G401.6 (cell line): ENCODE results near the gene GPR149.

Experiments used
- FAIRE-seq: peaks from 2 replicates; lab custom pipeline; 2012; peaks lifted over from hg19 to GRCh38; lab: Jason Lieb, UNC

The GPR149 gene

DNA sequence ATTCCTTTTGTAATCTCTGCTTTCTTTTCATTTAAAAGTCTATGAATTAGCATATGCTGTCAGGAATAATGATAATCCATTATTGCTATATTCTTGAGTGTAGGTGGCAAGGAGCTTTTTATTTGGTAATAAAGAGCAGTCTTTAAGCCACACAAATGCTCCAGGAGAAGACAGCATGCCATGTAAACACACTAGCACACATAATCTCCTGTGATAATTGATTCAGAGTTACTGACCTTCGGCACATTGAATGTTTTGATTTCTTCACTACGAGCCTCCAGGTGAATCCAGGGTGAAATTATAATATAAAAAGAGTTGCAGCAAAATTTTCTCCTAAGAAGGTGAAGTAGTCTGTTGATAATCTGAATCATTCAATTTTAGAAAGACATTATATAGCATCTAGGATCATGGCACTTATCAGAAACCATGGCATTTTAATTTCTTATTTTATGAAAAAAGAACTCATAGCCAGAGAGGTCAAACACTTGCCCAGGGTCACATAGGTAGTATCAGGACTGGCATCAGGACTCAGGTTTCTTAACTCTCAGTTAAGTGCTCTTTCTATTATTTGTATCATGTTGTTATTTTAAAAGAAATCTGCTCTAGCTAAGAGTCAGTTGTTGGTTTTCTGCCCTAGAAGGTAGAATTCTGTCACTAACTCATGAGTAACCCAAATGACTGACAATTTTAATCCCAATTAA, 84.4 kb downstream of the GPR149 start:
- no peak for FAIRE-seq

DNA sequence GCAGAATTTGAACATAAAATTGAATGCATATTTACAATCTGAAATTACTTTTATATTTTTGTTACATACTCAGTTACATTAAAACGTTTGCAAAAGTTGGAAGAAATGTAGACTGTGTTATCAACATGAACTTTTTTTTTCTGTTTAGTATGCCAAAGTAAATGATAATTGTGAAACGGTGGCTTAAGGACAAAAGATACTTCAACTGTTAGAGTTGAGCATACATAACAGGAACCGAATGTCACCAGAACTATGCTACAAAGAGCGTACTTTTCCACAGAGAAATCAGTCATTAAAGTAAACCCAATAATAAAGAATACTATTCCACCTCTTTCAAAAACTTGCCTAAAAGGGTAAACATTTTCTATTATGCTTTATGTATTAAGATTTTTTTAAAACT, 91.4 kb downstream of the GPR149 start:
- no peak for FAIRE-seq

DNA sequence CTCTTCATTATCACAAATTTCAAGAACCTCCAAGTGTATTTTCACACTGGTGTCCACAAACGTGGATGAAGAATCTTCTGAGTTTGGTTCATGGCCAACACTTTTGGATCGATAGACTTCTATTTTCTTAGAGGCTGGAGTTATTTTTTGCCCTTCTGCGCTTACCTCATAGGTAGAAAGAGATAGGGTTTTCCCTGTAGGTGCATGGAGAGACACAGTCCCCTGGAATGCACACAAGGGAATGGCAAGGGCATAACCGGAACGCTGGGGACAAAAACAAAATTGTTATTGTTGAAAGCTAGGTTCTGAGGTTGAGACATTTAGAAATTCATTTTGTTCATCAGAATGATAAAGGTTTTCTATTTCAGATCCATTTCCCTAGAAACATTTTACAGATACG, 92.0 kb downstream of the GPR149 start:
- FAIRE-seq, result no peak

DNA sequence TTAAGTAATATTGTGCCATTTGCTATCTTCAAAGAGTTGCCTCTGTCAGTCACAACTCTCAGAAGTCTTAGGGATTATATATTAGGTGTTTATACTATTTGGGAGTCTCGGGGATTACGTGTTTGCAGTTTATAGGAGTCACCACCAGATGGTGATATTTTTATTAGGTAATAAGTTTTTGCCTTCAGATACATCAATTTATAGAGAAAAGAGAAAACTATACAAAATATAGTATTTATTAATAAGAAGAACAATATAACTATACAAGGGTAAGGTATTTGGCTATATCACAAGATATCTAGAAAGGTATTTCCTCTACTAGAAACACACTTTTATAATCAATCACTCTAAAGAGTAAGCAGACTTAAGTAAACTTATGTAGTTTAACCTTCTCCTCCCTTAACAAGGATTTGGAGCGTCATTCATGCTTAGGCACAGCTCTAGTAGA, 95.0 kb downstream of the GPR149 start:
- FAIRE-seq, result peak; percentile 95

DNA sequence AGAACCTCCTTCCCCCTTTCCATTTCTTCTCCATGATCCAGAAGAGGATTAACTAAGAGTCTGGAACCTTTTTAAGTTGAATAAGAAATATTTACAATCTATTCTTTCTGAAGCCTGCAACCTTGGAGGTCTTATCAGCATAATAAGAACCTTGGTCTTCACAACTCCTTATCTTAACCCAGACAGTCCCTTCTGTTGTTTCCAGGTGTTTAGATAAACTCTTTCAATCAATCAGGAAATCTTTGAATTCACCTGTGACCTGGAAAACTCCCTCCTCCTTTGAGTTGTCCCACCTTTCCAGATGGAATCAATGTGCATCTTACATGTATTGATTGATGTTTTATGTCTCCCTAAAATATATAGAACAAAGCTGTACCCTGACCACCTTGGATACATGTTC, 102.1 kb downstream of the GPR149 start:
- no peak for FAIRE-seq

DNA sequence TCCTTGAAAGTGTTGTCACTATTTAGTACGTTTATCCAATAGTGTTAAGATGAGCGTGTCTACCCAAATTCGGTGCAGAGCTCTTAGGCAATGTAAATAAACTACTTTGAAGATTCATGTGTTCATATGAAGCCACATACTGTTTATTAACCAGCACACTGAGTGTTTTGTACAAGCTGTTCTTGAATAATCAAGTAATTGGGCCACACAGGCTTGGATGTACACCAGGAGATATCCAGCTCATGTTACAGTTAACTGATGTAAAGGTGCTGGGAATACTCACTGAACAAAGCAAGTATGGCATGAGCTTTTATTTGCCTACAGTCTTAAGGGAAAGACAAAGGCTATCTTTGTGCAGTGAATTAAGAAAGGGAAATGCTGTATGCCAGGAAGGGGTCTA, 105.1 kb downstream of the GPR149 start:
- no peak for FAIRE-seq

DNA sequence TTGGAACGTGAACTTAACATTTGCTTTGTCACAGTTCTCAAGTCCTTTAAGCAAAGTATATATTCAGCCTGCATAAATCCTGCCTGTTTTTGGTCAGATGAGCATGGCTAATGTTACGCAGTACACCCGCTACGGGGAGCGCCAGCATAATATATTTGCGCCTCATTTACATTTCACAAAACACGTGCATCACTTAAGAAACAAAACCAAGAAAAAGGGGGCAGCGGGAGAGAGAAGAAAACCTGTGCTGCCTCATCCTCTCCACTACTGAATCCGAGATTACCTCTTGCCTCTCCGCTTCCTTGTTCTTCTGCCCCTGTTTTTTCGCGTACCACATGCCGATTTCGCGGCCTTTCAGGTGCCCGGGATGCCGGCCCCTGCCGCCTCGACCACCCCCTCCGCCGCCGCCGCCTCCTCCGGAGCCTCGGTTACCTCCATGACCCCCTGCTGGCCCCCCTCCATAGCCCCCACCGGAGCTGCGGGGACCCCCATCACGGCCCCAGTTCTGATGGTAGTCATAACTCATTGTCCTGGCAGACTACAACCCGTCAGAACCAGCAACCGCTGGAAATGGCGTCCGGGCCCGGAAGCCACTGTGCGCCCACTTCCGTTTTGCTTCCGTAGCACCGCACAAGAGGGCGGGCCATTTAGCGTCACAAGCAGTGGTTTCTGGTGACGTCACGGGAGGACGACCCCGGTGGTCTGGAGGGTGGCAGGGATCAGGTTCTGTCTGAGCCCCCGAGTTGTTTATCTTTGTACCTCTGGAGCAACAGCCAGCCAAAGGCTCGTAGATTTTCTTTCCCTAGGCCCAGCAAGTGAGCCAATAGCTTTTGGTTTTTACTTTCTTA, 105.9 kb downstream of the GPR149 start, which contains the start of gene DHX36:
DHX36 (minus strand) TSS at position 597 of the 848 bp plus-strand sequence; CDS start at position 526, 71 bp downstream.
- peak; percentile 72 for FAIRE-seq

DNA sequence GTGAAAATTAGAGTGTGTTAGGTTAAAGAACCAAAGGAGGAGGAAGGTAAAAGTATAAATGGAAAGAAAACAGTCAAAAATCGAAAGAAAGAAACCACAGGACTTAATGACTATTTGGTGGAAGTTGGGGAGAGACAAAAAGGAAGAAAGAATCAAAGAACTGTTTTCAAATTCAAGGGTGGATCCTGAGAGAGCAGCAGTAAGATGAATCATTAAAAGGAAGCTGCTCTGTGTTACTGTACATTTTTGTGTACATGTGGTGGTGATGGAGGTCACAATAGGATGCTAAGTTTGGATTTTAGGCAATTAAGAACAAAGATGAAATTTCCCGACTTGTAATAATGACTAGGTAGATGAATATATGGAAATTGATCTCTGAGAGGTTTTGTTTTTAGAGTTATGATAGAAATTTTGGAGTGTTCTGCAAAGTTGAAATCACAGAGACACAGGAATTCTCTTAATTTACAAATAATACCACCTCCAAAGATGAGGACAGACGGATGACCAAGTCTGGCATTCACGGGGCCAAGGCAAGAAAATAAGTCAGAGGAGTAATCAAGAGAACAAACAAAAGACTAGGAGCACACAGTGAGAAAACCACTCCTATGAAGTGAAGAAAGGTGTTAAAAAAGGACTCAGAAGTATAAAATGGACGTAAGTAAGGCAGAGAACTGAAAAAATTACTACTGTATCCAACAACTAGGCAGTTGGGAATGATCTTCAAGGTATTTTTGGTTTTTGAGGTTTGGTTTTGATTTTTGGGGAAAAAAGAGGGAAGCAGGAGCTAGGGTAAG, 112.8 kb downstream of the GPR149 start:
- FAIRE-seq, result no peak

DNA sequence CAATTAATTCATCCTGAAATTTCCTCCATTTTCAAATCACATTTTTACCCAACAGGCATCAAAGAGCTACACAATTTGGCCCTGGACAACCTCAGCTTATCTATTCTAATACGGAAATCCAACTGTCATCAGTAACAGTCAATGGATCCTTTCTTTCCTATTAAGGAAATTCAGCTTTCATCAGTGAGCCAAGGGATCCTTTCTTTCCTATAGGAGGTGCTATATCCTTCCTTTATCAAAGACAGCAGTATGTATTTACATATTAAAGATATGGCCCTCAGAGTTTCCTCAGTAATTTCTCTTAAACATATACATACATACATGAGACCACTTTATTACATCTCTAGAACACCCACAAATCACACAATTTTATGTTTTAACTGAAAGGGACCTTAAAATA, 115.8 kb downstream of the GPR149 start:
- FAIRE-seq, result no peak

DNA sequence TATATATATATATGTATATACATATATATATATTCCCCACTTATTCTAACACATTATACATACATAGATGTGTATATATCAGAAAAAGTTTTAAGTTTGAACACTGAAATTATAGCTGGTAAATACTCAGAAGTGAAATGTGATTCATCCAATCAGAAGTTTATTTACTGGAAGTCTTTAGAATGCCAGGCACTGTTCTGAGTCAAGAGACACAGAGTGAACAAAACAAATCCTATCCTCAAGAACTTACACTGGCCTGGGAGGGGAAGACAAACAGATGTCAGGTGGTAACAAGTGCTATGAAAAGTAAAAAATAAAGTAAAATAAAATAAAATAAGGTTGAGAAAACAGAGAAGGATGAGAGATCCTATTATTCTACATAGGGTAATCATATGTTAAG, 119.2 kb downstream of the GPR149 start:
- no peak for FAIRE-seq

DNA sequence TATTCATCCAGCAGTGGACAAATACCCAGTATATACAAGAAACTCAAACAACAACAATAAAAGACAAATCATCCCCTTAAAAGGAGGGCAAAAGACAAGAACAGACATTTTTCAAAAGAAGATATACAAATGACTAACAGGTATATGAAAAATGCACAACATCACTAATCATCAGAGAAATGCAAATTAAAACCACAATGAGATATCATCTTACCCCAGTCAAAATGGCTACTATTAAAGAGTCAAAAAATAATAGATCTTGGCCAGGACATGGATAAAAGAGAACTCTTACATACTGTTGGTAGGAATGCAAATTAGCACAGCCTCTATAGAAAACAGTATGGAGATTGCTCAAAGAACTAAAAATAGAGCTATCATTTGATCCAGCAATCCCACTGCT, 122.6 kb downstream of the GPR149 start:
- FAIRE-seq, result no peak

DNA sequence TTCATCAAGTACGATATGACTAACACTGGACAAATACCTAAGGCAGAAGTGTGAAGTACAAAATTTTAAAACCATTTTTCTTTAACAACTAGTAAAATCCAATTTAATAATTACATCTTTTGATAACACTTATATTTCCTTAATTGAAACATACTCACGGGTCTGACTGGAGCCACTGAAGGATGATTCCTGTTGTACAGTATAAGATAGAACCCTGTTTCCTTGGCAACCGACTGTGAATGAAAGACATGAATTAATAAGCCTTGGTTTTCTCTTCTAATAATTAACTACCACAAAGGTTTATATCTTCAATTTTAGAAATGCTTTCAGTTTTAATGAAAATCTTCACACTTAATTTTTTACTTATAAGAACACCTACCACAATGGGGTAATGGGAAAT, 125.1 kb downstream of the GPR149 start:
- FAIRE-seq, result no peak

DNA sequence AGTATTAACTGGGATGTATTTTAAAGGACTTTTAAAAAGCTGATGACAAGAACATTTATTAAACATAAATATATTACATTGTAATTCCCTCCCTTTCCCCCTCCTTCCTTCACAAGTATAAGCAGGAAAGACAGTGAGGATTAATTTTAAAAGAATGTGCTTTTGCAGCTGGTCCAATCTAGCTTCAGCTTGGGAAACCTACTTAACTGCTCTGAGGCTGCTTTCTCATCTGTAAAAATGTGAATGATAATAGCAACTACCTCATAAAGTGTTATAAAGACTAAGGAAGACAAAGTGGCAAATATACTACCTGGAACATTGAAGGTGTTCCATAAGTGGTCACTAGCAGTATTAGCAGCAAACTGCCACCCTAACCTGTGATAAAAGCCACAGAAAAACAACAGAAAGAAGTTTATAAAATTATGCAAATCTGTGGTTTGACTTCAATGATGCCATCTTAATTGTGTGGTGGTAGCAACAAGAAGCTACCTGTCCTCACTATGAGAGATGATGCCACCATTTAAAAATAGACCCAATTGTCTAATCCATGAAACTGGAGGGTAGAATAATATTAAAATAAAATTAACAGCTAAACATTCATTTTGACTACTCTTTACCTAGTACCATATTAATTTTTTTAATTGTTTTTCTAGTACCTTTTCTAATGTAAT, 125.7 kb downstream of the GPR149 start:
- no peak for FAIRE-seq

DNA sequence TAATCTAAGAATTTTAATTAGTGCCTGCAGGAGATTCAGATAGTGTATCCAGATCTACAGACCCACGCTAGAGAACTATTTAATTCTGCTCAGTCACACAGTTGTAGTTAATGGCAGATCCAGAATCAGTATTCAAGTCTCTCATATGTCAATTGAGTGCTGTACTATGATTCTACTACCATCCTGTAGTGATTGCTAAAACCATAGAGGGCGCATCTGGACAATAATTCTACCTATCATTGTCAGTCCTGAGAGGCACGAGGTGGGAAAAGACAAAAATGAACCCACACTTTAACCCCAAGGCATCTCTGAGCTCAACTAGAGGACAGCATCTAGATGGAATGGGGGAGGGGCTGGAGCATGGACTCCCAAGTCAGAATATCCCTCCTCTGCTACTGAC, 128.4 kb downstream of the GPR149 start:
- no peak for FAIRE-seq

DNA sequence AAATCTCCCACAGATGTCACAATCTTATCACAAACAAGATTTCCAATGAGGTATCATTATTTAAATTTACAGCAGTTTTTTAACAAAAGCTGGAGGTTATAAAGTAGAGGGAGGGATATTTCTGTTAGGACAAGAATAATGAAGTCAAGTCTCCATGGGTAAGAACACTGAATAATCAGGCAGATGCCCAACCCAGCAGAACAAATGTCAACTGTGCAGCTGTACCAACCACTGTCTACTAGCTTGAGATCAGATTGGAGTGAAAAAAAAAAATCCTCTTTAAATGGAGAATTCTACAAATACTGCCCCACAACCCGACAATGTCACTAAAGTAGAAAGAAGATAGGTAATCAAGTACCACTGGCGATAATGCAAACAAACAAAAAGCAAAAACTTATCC, 136.0 kb downstream of the GPR149 start:
- FAIRE-seq, result no peak

DNA sequence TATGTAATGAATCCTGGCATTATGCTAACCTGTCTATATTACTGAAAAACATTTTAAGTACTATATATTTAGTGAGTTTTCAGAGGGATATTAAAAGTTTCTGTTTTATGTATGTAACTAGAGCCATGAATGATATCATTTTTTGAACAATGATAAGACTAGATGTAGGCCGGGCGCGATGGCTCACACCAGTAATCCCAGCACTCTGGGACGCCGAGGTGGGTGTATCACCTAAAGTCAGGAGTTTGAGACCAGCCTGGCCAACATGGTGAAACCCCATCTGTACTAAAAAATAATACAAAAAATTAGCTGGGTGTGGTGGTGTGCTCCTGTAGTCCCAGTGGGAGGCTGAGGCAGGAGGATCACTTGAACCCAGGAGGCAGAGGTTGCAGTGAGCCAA, 139.8 kb downstream of the GPR149 start:
- no peak for FAIRE-seq
